ENCODE results near the gene MTHFSD. TPM values are rescaled to one million over a fixed set of nuclear protein-coding genes. Genes with fewer than 3 reads are reported as not detected.

MTHFSD gene
- polyA plus RNA-seq, 1 donor (not counting 4 experiments of a cell fraction or from before 2014, with no cell fraction given), result 14.7 TPM

DNA sequence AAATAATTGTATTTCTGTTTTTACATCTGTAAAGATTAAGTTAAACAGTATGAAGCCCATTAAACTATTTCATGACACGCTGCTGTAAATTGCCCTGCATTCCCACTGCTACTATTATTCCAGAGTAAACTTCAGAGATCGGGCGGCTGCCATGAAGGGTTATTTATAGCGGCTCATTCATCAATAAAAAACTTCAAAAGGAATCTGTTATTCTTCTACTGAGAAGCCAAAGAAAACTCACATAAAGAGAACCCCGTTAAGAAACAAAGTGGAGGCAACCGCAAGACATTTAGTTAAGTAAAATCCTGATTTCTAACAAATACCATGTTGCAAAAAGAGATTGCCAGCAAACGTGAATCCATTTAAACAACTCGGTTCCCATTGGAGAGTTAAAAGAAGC lies 39.7 kb upstream of the MTHFSD start:
- TF ChIP-seq, protein P1, sequence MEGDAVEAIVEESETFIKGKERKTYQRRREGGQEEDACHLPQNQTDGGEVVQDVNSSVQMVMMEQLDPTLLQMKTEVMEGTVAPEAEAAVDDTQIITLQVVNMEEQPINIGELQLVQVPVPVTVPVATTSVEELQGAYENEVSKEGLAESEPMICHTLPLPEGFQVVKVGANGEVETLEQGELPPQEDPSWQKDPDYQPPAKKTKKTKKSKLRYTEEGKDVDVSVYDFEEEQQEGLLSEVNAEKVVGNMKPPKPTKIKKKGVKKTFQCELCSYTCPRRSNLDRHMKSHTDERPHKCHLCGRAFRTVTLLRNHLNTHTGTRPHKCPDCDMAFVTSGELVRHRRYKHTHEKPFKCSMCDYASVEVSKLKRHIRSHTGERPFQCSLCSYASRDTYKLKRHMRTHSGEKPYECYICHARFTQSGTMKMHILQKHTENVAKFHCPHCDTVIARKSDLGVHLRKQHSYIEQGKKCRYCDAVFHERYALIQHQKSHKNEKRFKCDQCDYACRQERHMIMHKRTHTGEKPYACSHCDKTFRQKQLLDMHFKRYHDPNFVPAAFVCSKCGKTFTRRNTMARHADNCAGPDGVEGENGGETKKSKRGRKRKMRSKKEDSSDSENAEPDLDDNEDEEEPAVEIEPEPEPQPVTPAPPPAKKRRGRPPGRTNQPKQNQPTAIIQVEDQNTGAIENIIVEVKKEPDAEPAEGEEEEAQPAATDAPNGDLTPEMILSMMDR (optimal IDR thresholded peaks at IDR 0.05 in 1 of 3, IDR thresholded peaks at IDR 0.05 in 1 of 3, conservative IDR thresholded peaks at IDR 0.05 in 1 of 3; ENCODE audit: extremely low read depth in 1 of 3, insufficient read depth in 2 of 3, low read length in 3 of 3), result no peak
- no peak for TF ChIP-seq EZH2 (IDR thresholded peaks at IDR 0.05; ENCODE audit: low read length)
- Histone ChIP-seq H3K4me2 (ENCODE audit: control insufficient read depth, extremely low read depth, insufficient read depth, low read depth, low read length) (no peak overlapping the region), H3K9me1 (ENCODE audit: control insufficient read depth, extremely low read depth, insufficient read depth, low read length) (no peaks in the 10 kb centered on the region), H3K4me3 (ENCODE audit: control insufficient read depth in 2 of 3, extremely low read depth in 1 of 3, insufficient read depth in 2 of 3, low read depth in 1 of 3, low read length in 3 of 3) (no peak overlapping the region), H3K79me2 (ENCODE audit: control insufficient read depth, insufficient read depth, low read length) (no peaks in the 10 kb centered on the region), H2AFZ (ENCODE audit: control insufficient read depth, low read length) (no peak overlapping the region), H4K20me1 (ENCODE audit: control insufficient read depth, extremely low read depth, insufficient read depth, low read length) (no peaks in the 10 kb centered on the region), H3K4me1 (ENCODE audit: control insufficient read depth, extremely low read depth, insufficient read depth, low read length) (no peaks in the 10 kb centered on the region), H3K9me3 (ENCODE audit: control insufficient read depth, low read depth, low read length) (no peaks in the 10 kb centered on the region), H3K9ac (ENCODE audit: control insufficient read depth, extremely low read depth, insufficient read depth, low read length) (no peak overlapping the region), H3K27ac (ENCODE audit: control insufficient read depth, insufficient read depth, low read length) (no peak overlapping the region), H3K27me3 (ENCODE audit: control insufficient read depth, extremely low read depth, insufficient read depth, low read length) (peaks cover 47% of the 10 kb centered on the region), H3K36me3 (ENCODE audit: control insufficient read depth in 2 of 2, extremely low read depth in 1 of 2, insufficient read depth in 2 of 2, low read length in 2 of 2) (no peaks in the 10 kb centered on the region)
- DNase-seq (ENCODE audit: low read depth, low spot score), result no peak
- dilution Hi-C loops (cut with MboI; ENCODE audit: extremely low pct_ligation_motif_present, low sequenced_read_pairs), result no loop called here
- no peak for FAIRE-seq

DNA sequence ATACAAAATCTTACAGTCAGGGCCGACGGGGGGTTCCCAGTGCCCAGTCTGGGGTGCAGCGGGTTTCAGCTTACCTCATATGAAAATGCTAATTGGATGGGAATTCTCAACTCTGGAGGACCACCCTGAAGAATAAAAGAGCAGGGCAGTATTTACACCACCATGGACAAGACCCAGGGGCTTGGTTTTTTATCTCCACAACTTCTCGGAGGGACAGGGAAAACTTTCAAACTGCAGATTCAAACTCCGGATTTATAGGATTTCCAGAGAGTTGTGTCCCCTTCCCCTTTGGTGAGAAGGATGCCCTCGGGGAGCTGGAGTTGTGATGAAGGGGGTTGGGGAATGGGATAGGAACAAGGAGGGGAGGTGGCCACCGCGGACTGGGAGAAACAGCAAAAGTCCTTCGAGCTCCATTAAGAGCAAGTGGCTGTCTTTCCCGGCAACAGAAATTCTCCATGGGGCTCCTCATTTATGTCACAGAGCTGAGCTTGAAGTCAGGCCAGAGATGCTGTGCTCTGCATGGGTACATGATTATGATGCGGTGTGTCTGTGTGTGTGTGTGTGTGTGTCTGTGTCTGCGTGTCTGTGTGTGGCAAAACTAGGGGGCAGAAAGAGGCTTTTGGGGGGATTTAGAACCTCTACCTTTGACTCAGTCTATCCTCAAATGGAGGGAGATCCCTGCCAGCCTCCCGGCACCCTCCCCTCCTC lies 39.0 kb upstream of the MTHFSD start:
- FAIRE-seq (no peak), DNase-seq (ENCODE audit: low read depth, low spot score) (no peak)
- Histone ChIP-seq H3K9ac (ENCODE audit: control insufficient read depth, extremely low read depth, insufficient read depth, low read length) (no peak overlapping the region), H3K9me3 (ENCODE audit: control insufficient read depth, low read depth, low read length) (no peaks in the 10 kb centered on the region), H3K9me1 (ENCODE audit: control insufficient read depth, extremely low read depth, insufficient read depth, low read length) (no peaks in the 10 kb centered on the region), H3K79me2 (ENCODE audit: control insufficient read depth, insufficient read depth, low read length) (no peaks in the 10 kb centered on the region), H3K4me2 (ENCODE audit: control insufficient read depth, extremely low read depth, insufficient read depth, low read depth, low read length) (no peak overlapping the region), H2AFZ (ENCODE audit: control insufficient read depth, low read length) (no peak overlapping the region), H3K4me3 (ENCODE audit: control insufficient read depth in 2 of 3, extremely low read depth in 1 of 3, insufficient read depth in 2 of 3, low read depth in 1 of 3, low read length in 3 of 3) (no peak overlapping the region), H4K20me1 (ENCODE audit: control insufficient read depth, extremely low read depth, insufficient read depth, low read length) (no peaks in the 10 kb centered on the region), H3K27ac (ENCODE audit: control insufficient read depth, insufficient read depth, low read length) (no peak overlapping the region), H3K27me3 (ENCODE audit: control insufficient read depth, extremely low read depth, insufficient read depth, low read length) (peaks cover 47% of the 10 kb centered on the region), H3K4me1 (ENCODE audit: control insufficient read depth, extremely low read depth, insufficient read depth, low read length) (no peaks in the 10 kb centered on the region), H3K36me3 (ENCODE audit: control insufficient read depth in 2 of 2, extremely low read depth in 1 of 2, insufficient read depth in 2 of 2, low read length in 2 of 2) (no peaks in the 10 kb centered on the region)
- dilution Hi-C loops (cut with MboI; ENCODE audit: extremely low pct_ligation_motif_present, low sequenced_read_pairs), result no loop called here
- no peak for TF ChIP-seq EZH2 (IDR thresholded peaks at IDR 0.05; ENCODE audit: low read length)
- TF ChIP-seq, protein P1 (optimal IDR thresholded peaks at IDR 0.05 in 1 of 3, IDR thresholded peaks at IDR 0.05 in 1 of 3, conservative IDR thresholded peaks at IDR 0.05 in 1 of 3; ENCODE audit: extremely low read depth in 1 of 3, insufficient read depth in 2 of 3, low read length in 3 of 3), result no peak
